GM18502 (cell line): ENCODE results near the gene TMBIM4.
"Not testable (repeated sequence)": the region's sequence is repeated elsewhere in the genome, so short reads cannot be mapped to it uniquely, and the experiment has no call there.

Experiments
- ATAC-seq: cut with Tn5 transposase; IDR thresholded peaks from one replicate; pipeline ENCODE4 v1.9.1; 2021; ENCODE audit warnings: mild to moderate bottlenecking; ENCODE audit not compliant: unreplicated experiment, poor library complexity

The TMBIM4 gene

GRCh38 chr12:66187036-66187435 lies 17.2 kb upstream of the TMBIM4 start:
- no peak for ATAC-seq

GRCh38 chr12:66184822-66185221 lies 15.0 kb upstream of the TMBIM4 start:
- not testable (repeated sequence) for ATAC-seq

GRCh38 chr12:66182956-66183355 lies 13.2 kb upstream of the TMBIM4 start:
- no peak for ATAC-seq

GRCh38 chr12:66176105-66176900 lies 6.5 kb upstream of the TMBIM4 start:
- no peak for ATAC-seq

GRCh38 chr12:66174391-66175325 lies 4.9 kb upstream of the TMBIM4 start:
- ATAC-seq = not testable (repeated sequence)

GRCh38 chr12:66170606-66171005 lies 810 bp upstream of the TMBIM4 start:
- no peak for ATAC-seq

- no peak for ATAC-seq
Measured at GRCh38 chr12:66168410-66168809, 1.4 kb downstream of the TMBIM4 start.

GRCh38 chr12:66166561-66166960 lies 3.2 kb downstream of the TMBIM4 start:
- no peak for ATAC-seq

- ATAC-seq = no peak
Measured at GRCh38 chr12:66165141-66165540, 4.7 kb downstream of the TMBIM4 start.

GRCh38 chr12:66164349-66164821 lies 5.4 kb downstream of the TMBIM4 start:
- ATAC-seq = no peak

- ATAC-seq = no peak
Measured at GRCh38 chr12:66163289-66163688, 6.5 kb downstream of the TMBIM4 start.

GRCh38 chr12:66162701-66163100 lies 7.1 kb downstream of the TMBIM4 start:
- no peak for ATAC-seq

GRCh38 chr12:66160704-66161103 lies 9.1 kb downstream of the TMBIM4 start:
- no peak for ATAC-seq

- ATAC-seq = no peak
Measured at GRCh38 chr12:66159123-66159522, 10.7 kb downstream of the TMBIM4 start.

- ATAC-seq = no peak
Measured at GRCh38 chr12:66156654-66157053, 13.1 kb downstream of the TMBIM4 start.

GRCh38 chr12:66154776-66155175 lies 15.0 kb downstream of the TMBIM4 start:
- ATAC-seq = no peak

- ATAC-seq = no peak
Measured at GRCh38 chr12:66152732-66153131, 17.1 kb downstream of the TMBIM4 start.

- ATAC-seq = no peak
Measured at GRCh38 chr12:66149702-66150398, 19.9 kb downstream of the TMBIM4 start.

GRCh38 chr12:66144791-66145754 lies 24.7 kb downstream of the TMBIM4 start:
- no peak for ATAC-seq
